ENCODE data around the gene IPO7. TPM values are rescaled to one million over a fixed set of nuclear protein-coding genes. Genes with fewer than 3 reads are reported as not detected.

IPO7 gene
- total and polyA plus RNA-seq, 2 of the 13 experiments (the other 11 are each of a cell fraction or from before 2014, with no cell fraction given) = 59.4 to 98.4 TPM

GRCh38 chr11:9473408-9473807 lies 89.0 kb downstream of the IPO7 start (continued):
- TF ChIP-seq ZUFSP (CRISPR knock-in tag; IDR thresholded peaks at IDR 0.05; ENCODE audit: borderline replicate concordance) (no peak), ZNF280B (CRISPR knock-in tag; IDR thresholded peaks at IDR 0.05; ENCODE audit: borderline replicate concordance) (no peak), MED13 (CRISPR knock-in tag; IDR thresholded peaks at IDR 0.05) (no peak), ZNF660 (CRISPR knock-in tag; IDR thresholded peaks at IDR 0.05; ENCODE audit: borderline replicate concordance, low read depth) (no peak), THRA (CRISPR knock-in tag; IDR thresholded peaks at IDR 0.05; ENCODE audit: borderline replicate concordance) (no peak), PREB (CRISPR knock-in tag; IDR thresholded peaks at IDR 0.05) (no peak), HNF1B (CRISPR knock-in tag; IDR thresholded peaks at IDR 0.05) (no peak), MAFF (IDR thresholded peaks at IDR 0.05; ENCODE audit: low read depth, low read length) (no peak), ZSCAN25 (CRISPR knock-in tag; IDR thresholded peaks at IDR 0.05) (no peak)

All from HepG2 (cell line).